Mesothelial cell of epicardium (in vitro differentiated cells): ENCODE measurements around the gene TRIAP1. TPM values are rescaled to one million over a fixed set of nuclear protein-coding genes. Genes with fewer than 3 reads are reported as not detected.

ENCODE experiments used
- DNase-seq, 2 experiments: peaks; one replicate each; pipeline ENCODE4 v3.0.0; 2021; ENCODE audit warnings: low spot score in 2 of 2; ENCODE audit not compliant: unreplicated experiment in 2 of 2
- H3K27ac Mint-ChIP-seq: 2 replicates; pipeline ENCODE4 v1.8.0; 2021; ENCODE audit warnings: mixed read lengths
- H3K27me3 Mint-ChIP-seq: 2 replicates; pipeline ENCODE4 v1.8.0; 2021; ENCODE audit warnings: low read depth, mixed read lengths
- H3K36me3 Mint-ChIP-seq: 2 replicates; pipeline ENCODE4 v1.8.0; 2021; ENCODE audit warnings: mixed read lengths
- H3K4me1 Mint-ChIP-seq: 2 replicates; pipeline ENCODE4 v1.8.0; 2021; ENCODE audit warnings: mixed read lengths
- H3K4me3 Mint-ChIP-seq: 2 replicates; pipeline ENCODE4 v1.8.0; 2021; ENCODE audit warnings: mild to moderate bottlenecking, moderate library complexity, mixed read lengths
- H3K9me3 Mint-ChIP-seq: 2 replicates; pipeline ENCODE4 v1.8.0; 2021; ENCODE audit warnings: mixed read lengths
- total RNA-seq: library from RNA; stranded (reverse); gene quantifications from 3 replicates; pipeline ENCODE4 v1.2.1, GENCODE V29; 2021
- TF ChIP-seq, protein P1 (sequence below): fragments of 200-600 bp; sonication (generic); IDR thresholded peaks from one replicate; pipeline ENCODE4 v1.5.0; 2021; ENCODE audit warnings: antibody characterized with exemption; ENCODE audit not compliant: unreplicated experiment

Gene TRIAP1
- total RNA-seq, 1 donor from 2014 or later, result 25.3 TPM

DNA sequence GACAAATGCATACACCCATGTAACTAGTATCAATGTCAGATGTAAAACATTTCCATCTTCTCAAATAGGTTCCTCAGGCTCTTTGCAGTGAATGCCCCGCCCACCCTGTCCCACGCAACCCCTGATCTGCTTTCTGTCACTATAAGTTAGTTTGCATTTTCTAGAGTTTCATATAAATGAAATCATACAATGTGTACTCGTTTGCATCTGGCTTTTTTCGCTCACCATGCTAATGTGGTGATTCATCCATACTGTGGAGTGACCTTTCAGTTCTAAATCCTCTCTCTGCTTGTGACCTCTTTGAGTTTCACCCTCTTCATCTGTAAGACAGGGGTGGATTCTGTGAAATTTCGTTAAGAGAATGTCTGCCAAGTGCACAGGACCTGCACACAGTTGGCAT lies 46.7 kb downstream of the TRIAP1 start:
- no peaks in the 10 kb centered on the region for H3K27me3 Mint-ChIP-seq
- peaks cover 10% of the 10 kb centered on the region for H3K4me1 Mint-ChIP-seq
- no peak overlapping the region for H3K27ac Mint-ChIP-seq
- no peaks in the 10 kb centered on the region for H3K9me3 Mint-ChIP-seq
- TF ChIP-seq, protein P1, sequence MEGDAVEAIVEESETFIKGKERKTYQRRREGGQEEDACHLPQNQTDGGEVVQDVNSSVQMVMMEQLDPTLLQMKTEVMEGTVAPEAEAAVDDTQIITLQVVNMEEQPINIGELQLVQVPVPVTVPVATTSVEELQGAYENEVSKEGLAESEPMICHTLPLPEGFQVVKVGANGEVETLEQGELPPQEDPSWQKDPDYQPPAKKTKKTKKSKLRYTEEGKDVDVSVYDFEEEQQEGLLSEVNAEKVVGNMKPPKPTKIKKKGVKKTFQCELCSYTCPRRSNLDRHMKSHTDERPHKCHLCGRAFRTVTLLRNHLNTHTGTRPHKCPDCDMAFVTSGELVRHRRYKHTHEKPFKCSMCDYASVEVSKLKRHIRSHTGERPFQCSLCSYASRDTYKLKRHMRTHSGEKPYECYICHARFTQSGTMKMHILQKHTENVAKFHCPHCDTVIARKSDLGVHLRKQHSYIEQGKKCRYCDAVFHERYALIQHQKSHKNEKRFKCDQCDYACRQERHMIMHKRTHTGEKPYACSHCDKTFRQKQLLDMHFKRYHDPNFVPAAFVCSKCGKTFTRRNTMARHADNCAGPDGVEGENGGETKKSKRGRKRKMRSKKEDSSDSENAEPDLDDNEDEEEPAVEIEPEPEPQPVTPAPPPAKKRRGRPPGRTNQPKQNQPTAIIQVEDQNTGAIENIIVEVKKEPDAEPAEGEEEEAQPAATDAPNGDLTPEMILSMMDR, result no peak
- no peak overlapping the region for H3K4me3 Mint-ChIP-seq
- DNase-seq, result no peak
- no peaks in the 10 kb centered on the region for H3K36me3 Mint-ChIP-seq

DNA sequence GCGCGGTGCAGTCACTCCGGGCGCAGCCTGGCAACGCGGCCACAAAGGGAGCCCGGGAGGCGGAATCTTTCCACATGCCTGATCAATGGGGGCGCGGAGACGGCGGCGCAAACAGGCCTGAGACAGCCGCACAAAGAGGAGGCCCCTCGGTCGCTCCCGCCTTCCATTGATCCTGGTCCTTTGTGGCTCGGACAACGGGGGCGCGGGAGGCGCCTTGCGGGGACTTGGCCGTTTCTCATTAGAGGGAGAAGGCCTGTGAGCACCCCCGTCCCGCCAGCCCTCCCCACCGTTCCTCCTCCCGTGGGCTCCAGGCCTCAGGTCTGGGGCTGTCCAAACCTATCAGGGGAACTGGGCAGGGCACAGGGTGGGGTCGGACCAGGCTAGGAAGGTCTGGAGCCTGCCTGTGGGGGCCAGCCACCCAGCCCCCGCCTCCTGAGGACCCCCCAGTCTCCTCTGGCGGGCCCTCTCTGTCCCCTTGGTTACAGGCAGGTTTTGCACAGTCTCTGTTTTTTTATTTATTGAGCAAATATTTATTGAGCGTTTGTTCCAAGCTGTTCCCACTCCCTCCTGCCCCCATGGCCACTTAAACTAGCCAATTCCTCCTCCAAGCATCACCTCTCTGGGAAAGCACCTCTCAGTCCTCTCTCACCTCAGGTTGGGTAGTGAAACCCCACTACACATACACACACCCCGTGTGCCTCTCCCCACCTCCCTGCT lies 48.2 kb downstream of the TRIAP1 start:
- Mint-ChIP-seq H3K36me3 (no peaks in the 10 kb centered on the region), H3K4me3 (no peak overlapping the region), H3K4me1 (peaks cover 13% of the 10 kb centered on the region), H3K27ac (no peak overlapping the region), H3K9me3 (no peaks in the 10 kb centered on the region), H3K27me3 (no peaks in the 10 kb centered on the region)
- DNase-seq, result no peak
- TF ChIP-seq, protein P1, result no peak

DNA sequence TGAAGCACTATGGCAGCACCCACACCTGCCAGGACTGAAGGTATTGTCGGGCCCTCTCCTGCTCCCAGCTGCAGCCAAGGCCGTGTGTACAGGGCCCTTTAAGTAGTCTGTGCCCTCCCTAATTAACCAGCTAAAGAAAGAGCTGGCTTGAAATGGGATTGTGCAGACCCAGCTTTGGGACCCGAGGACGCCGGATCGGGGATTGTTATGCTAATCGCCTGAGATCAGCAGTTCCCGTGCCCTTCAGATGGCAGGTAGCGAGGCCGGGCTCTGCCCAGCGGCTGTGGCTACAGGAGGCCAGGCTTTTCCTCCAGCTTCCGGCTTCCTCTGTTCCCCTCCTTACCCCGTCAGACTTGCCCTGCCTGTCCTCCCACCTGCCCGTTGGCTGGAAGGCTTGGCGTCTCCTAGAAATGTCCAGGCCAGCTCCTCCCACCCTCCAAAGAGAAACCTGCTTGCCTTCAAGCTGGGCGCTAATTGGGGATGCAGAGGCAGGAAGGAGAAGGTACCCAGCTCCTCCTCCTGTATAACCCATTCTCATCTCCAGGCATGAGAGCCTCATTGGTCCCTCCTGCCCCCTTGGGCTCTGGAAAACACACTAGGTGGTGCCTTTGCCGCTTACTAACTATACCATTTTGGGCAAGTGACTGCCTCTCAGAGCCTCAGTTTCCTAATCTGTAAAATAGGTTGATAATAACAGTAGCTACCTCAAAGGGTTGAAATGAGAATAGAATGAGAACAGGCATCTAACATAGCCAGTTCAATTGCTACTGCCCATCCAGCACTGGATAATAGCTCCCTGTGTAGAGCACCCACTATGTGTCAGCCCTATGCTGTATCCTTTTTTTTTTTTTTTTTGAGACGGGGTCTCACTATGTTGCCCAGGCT lies 51.5 kb downstream of the TRIAP1 start:
- DNase-seq, result peak in 1 of 2 experiments; percentile 51
- Mint-ChIP-seq H3K27me3 (no peaks in the 10 kb centered on the region), H3K9me3 (no peaks in the 10 kb centered on the region), H3K27ac (peak overlapping the region; percentile 85), H3K4me1 (peaks cover 7% of the 10 kb centered on the region), H3K36me3 (no peaks in the 10 kb centered on the region), H3K4me3 (no peak overlapping the region)
- TF ChIP-seq, protein P1, result no peak

Other genes starting within 250 kb of the TRIAP1 start
- gene RPLP0, start 245.3 kb downstream of the TRIAP1 start, total RNA-seq, result 1,924 to 1,989 TPM (median 1,950 TPM) in 3 replicates
- gene PXN, start 180.7 kb downstream of the TRIAP1 start, total RNA-seq, result 113 to 123 TPM (median 117 TPM) in 3 replicates
- gene RNU4-2, start 154.5 kb downstream of the TRIAP1 start, total RNA-seq, result 9,118 to 10,048 TPM (median 9,930 TPM) in 3 replicates
- gene RNU4-1, start 153.1 kb downstream of the TRIAP1 start, total RNA-seq, result 5,196 to 5,477 TPM (median 5,368 TPM) in 3 replicates
- 3.9 to 4.6 TPM (median 4.3 TPM) in 3 replicates for gene SIRT4, start 144.1 kb downstream of the TRIAP1 start, total RNA-seq
- gene PLA2G1B, start 118.6 kb downstream of the TRIAP1 start, total RNA-seq, result not detected in 3 replicates
- 27.7 to 32.7 TPM (median 28.4 TPM) in 3 replicates for gene MSI1, start 77.2 kb downstream of the TRIAP1 start, total RNA-seq
- 229 to 242 TPM (median 230 TPM) in 3 replicates for gene COX6A1, start 8.3 kb downstream of the TRIAP1 start, total RNA-seq
- 27.5 to 30.8 TPM (median 29.7 TPM) in 3 replicates for gene GATC, start 60 bp upstream of the TRIAP1 start, total RNA-seq
- gene SRSF9, start 23.4 kb upstream of the TRIAP1 start, total RNA-seq, result 197 to 203 TPM (median 199 TPM) in 3 replicates
- 249 to 260 TPM (median 258 TPM) in 3 replicates for gene DYNLL1, start 49.7 kb upstream of the TRIAP1 start, total RNA-seq
- 28.5 to 29.1 TPM (median 28.9 TPM) in 3 replicates for gene COQ5, start 82.8 kb upstream of the TRIAP1 start, total RNA-seq
- gene RNF10, start 88.0 kb upstream of the TRIAP1 start, total RNA-seq, result 150 to 160 TPM (median 151 TPM) in 3 replicates
- gene POP5, start 135.0 kb upstream of the TRIAP1 start, total RNA-seq, result 32.6 to 38.6 TPM (median 33.7 TPM) in 3 replicates
- 0.43 to 1.1 TPM (median 0.55 TPM) in 3 replicates for gene CABP1, start 194.2 kb upstream of the TRIAP1 start, total RNA-seq
- gene MLEC, start 240.8 kb upstream of the TRIAP1 start, total RNA-seq, result 174 to 192 TPM (median 190 TPM) in 3 replicates